ENCODE measurements around the gene TMIE.

- TF ChIP-seq CTCF (IDR thresholded peaks at IDR 0.05) = no peak
- no peak for TF ChIP-seq POLR2AphosphoS5 (IDR thresholded peaks at IDR 0.05; ENCODE audit: low read depth, low read length)
- TF ChIP-seq REST (IDR thresholded peaks at IDR 0.05; ENCODE audit: insufficient read depth in 1 of 2, low read depth in 2 of 2, low read length in 1 of 2) = no peak
- TF ChIP-seq SIN3A (IDR thresholded peaks at IDR 0.05; ENCODE audit: borderline replicate concordance, insufficient read depth, low read depth, low read length) = no peak
- no peak for TF ChIP-seq TCF7L2 (IDR thresholded peaks at IDR 0.05; ENCODE audit: low read depth, low read length)
Observed at GRCh38 chr3:46670891-46671427, 30.2 kb upstream of the TMIE start.
